ENCODE data around the gene TAF6L. TPM values are rescaled to one million over a fixed set of nuclear protein-coding genes. Genes with fewer than 3 reads are reported as not detected.

TAF6L gene, protein sequence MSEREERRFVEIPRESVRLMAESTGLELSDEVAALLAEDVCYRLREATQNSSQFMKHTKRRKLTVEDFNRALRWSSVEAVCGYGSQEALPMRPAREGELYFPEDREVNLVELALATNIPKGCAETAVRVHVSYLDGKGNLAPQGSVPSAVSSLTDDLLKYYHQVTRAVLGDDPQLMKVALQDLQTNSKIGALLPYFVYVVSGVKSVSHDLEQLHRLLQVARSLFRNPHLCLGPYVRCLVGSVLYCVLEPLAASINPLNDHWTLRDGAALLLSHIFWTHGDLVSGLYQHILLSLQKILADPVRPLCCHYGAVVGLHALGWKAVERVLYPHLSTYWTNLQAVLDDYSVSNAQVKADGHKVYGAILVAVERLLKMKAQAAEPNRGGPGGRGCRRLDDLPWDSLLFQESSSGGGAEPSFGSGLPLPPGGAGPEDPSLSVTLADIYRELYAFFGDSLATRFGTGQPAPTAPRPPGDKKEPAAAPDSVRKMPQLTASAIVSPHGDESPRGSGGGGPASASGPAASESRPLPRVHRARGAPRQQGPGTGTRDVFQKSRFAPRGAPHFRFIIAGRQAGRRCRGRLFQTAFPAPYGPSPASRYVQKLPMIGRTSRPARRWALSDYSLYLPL
- total RNA-seq (2013) = 16.4 TPM
- polyA plus RNA-seq = 10 to 100 TPM in 1 of 3 donors, 1 to 10 TPM in 2; 5.1 to 35.5 (median 5.3) TPM
- 9.4 and 12.3 TPM in 2 replicates for polyA minus RNA-seq
- 3.6 to 11.0 (median 7.1) reads per million in 11 experiments for total RNA-seq

- TF ChIP-seq, protein P1, sequence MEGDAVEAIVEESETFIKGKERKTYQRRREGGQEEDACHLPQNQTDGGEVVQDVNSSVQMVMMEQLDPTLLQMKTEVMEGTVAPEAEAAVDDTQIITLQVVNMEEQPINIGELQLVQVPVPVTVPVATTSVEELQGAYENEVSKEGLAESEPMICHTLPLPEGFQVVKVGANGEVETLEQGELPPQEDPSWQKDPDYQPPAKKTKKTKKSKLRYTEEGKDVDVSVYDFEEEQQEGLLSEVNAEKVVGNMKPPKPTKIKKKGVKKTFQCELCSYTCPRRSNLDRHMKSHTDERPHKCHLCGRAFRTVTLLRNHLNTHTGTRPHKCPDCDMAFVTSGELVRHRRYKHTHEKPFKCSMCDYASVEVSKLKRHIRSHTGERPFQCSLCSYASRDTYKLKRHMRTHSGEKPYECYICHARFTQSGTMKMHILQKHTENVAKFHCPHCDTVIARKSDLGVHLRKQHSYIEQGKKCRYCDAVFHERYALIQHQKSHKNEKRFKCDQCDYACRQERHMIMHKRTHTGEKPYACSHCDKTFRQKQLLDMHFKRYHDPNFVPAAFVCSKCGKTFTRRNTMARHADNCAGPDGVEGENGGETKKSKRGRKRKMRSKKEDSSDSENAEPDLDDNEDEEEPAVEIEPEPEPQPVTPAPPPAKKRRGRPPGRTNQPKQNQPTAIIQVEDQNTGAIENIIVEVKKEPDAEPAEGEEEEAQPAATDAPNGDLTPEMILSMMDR (IDR thresholded peaks at IDR 0.05) = no peak
- Histone ChIP-seq H2AFZ (ENCODE audit: insufficient read depth, low read depth, low read length, poor library complexity, severe bottlenecking) (peak within 1 kb of the TSS; percentile 87), H3K9me3 (replicated peaks in 1 of 2; ENCODE audit: control insufficient read depth in 1 of 2, insufficient read depth in 1 of 2, low read length in 2 of 2) (no peaks in the 10 kb centered on the region), H3K27me3 (ENCODE audit: control insufficient read depth in 2 of 2, insufficient read depth in 2 of 2, low read length in 2 of 2) (no peaks in the 10 kb centered on the region), H3K27ac (ENCODE audit: low read depth in 1 of 2, low read length in 2 of 2) (peak within 1 kb of the TSS; percentile 63 to 86), H3K4me2 (replicated peaks; ENCODE audit: extremely low read depth, low read length, poor library complexity, severe bottlenecking) (peak within 1 kb of the TSS; percentile 90), H3K9ac (ENCODE audit: insufficient read depth, low read length, poor library complexity, severe bottlenecking) (peak within 1 kb of the TSS; percentile 68), H3K4me3 (replicated peaks in 1 of 3; ENCODE audit: low read depth in 2 of 3, low read length in 3 of 3) (peak within 1 kb of the TSS; percentile 64 to 87 (median 65)), H3K4me1 (ENCODE audit: control insufficient read depth in 1 of 2, insufficient read depth in 2 of 2, low read length in 2 of 2) (peaks cover 27 to 37% of the 10 kb centered on the region in 2 donors), H4K20me1 (ENCODE audit: insufficient read depth, low read length) (no peaks in the 10 kb centered on the region), H3K79me2 (ENCODE audit: insufficient read depth, low read length) (peaks cover 25% of the 10 kb centered on the region), H3K36me3 (replicated peaks in 1 of 2; ENCODE audit: control insufficient read depth in 1 of 2, insufficient read depth in 2 of 2, low read length in 2 of 2) (peaks cover 21 to 32% of the 10 kb centered on the region in 2 donors)
- Mint-ChIP-seq H3K4me3 (peak within 1 kb of the TSS; percentile 84 to 94), H3K36me3 (peaks cover 22 to 38% of the 10 kb centered on the region in 2 donors), H3K4me1 (peaks cover 34% of the 10 kb centered on the region), H3K27ac (peak within 1 kb of the TSS; percentile 89 to 98 (median 95)), H3K27me3 (ENCODE audit: low read depth in 3 of 3) (peaks cover 0 to 2% (median 0%) of the 10 kb centered on the region in 3 donors), H3K9me3 (peaks cover 0 to 9% (median 0%) of the 10 kb centered on the region in 7 donors)
- DNase-seq = peak; percentile 94 to 98 (median 96)
- intact Hi-C loops (cut with micrococcal nuclease) = loop anchor here (1.0 to 5.0 kb wide), 2 partner anchors 33 to 44 kb away; partner anchors contain the start of genes HNRNPUL2 (in 2 of the 2) and TTC9C (in 2 of the 2)
- under 1% methylated on average over 42 of the region's 60 CpGs for WGBS (ENCODE audit: insufficient coverage)
These were observed at the start of gene TAF6L for GRCh38 chr11:62771144-62772021. Gene TAF6L, plus strand, starts transcription at chr11:62771396. Its CDS starts 4,388 bp downstream, at chr11:62775784.

Data from CD14-positive monocyte (primary cell).